GM12878 (cell line): ENCODE measurements around the gene SMAD1. TPM values are rescaled to one million over a fixed set of nuclear protein-coding genes. Genes with fewer than 3 reads are reported as not detected.

Experiments used
- ATAC-seq: fragments of 200-7000 bp; cut with Tn5 transposase; 3 replicates; pipeline ENCODE4 v1.9.1; 2020; ENCODE audit warnings: mild to moderate bottlenecking, moderate library complexity
- BruUV-seq: library from RNA; stranded (reverse); fragments of 400-500 nt; replicated peaks from 2 replicates; lab custom pipeline; 2021; lab: Mats Ljungman, UMichigan
- CTCF ChIA-PET: fragments of 300-600 bp; sonication (Branson Sonifier 250); formaldehyde crosslinking; extraction: SDS; loops from one replicate; lab custom pipeline; 2021; ENCODE audit warnings: inconsistent platforms; lab: Yijun Ruan, JAX
- POLR2A ChIA-PET: fragments of 350-600 bp; formaldehyde crosslinking; extraction: SDS; loops from one replicate; lab custom pipeline; 2021; ENCODE audit warnings: inconsistent platforms; lab: Charles Lee
- RAD21 ChIA-PET: fragments of 300-600 bp; sonication (Branson Sonifier 250); formaldehyde crosslinking; loops from one replicate; lab custom pipeline; 2023; ENCODE audit warnings: antibody characterized with exemption; ENCODE audit not compliant: unreplicated experiment; lab: Charles Lee
- SMC1A ChIA-PET: fragments of 300-600 bp; sonication (Branson Sonifier 250); formaldehyde crosslinking; loops from one replicate; lab custom pipeline; 2023; ENCODE audit not compliant: unreplicated experiment, uncharacterized antibody; lab: Charles Lee
- DNase-seq: peaks from one replicate; pipeline ENCODE4 v3.0.0-alpha.2; 2011; ENCODE audit warnings: low read depth, low spot score
- FAIRE-seq: peaks from 3 replicates; lab custom pipeline; 2011; peaks lifted over from hg19 to GRCh38; lab: Jason Lieb, UNC
- H2AFZ ChIP-seq: 2 replicates; pipeline ENCODE4 v1.6.0; 2011; ENCODE audit warnings: low read depth, low read length, control low read depth; ENCODE audit not compliant: control insufficient read depth
- H3K27ac ChIP-seq: 2 replicates; pipeline ENCODE4 v1.5.1; 2011; ENCODE audit warnings: control low read depth; ENCODE audit not compliant: control insufficient read depth, insufficient read depth
- H3K27me3 ChIP-seq, 2 experiments: replicated peaks in 1 of 2; 2 replicates each; pipeline versions ENCODE4 v1.6.0 to v1.6.1; 2011; ENCODE audit warnings: low read length in 1 of 2; ENCODE audit not compliant: control insufficient read depth in 2 of 2, insufficient read depth in 2 of 2
- H3K36me3 ChIP-seq, 2 experiments: 2 replicates each; pipeline ENCODE4 v1.5.1; 2011; ENCODE audit warnings: low read length in 1 of 2; ENCODE audit not compliant: control insufficient read depth in 2 of 2, insufficient read depth in 2 of 2
- H3K4me1 ChIP-seq: 2 replicates; pipeline ENCODE4 v1.6.1; 2011; ENCODE audit warnings: mild to moderate bottlenecking, low read length, moderate library complexity, mixed read lengths; ENCODE audit not compliant: control insufficient read depth, insufficient read depth
- H3K4me2 ChIP-seq: 2 replicates; pipeline ENCODE4 v1.6.0; 2011; ENCODE audit warnings: control low read depth; ENCODE audit not compliant: control insufficient read depth, insufficient read depth
- H3K4me3 ChIP-seq: fragments of 200-600 bp; sonication (generic); 2 replicates; pipeline ENCODE4 v1.5.1; 2016
- H3K79me2 ChIP-seq: 2 replicates; pipeline ENCODE4 v1.6.0; 2011; ENCODE audit warnings: low read length; ENCODE audit not compliant: control insufficient read depth, insufficient read depth
- H3K9ac ChIP-seq: 2 replicates; pipeline ENCODE4 v1.8.0; 2011; ENCODE audit warnings: low read length, control low read depth, mixed read lengths; ENCODE audit not compliant: control insufficient read depth, insufficient read depth
- H3K9me3 ChIP-seq: replicated peaks from 3 replicates; pipeline ENCODE4 v1.5.1; 2011; ENCODE audit warnings: mild to moderate bottlenecking, low read length; ENCODE audit not compliant: control insufficient read depth, insufficient read depth
- H4K20me1 ChIP-seq: 2 replicates; pipeline ENCODE4 v1.6.0; 2011; ENCODE audit not compliant: control insufficient read depth, insufficient read depth
- ASH2L ChIP-seq: fragments of 300-600, 200-600 bp; sonication (generic); IDR thresholded peaks from 2 replicates; pipeline ENCODE4 v1.6.1; 2017; ENCODE audit warnings: low read depth, mild to moderate bottlenecking, borderline replicate concordance
- CEBPB ChIP-seq, 2 experiments: fragments of 150-350 bp in 1 of 2; IDR thresholded peaks; 2 replicates each; pipeline ENCODE4 v1.6.1; 2012 to 2014; ENCODE audit warnings: low read depth in 2 of 2, low read length in 2 of 2, borderline replicate concordance in 1 of 2, inconsistent platforms in 1 of 2
- CREB1 ChIP-seq: IDR thresholded peaks from 2 replicates; pipeline ENCODE4 v1.6.1; 2012; ENCODE audit warnings: low read depth, mild to moderate bottlenecking, inconsistent platforms
- CREM ChIP-seq: IDR thresholded peaks from 2 replicates; pipeline ENCODE4 v1.6.1; 2014; ENCODE audit warnings: antibody characterized with exemption, low read depth
- GABPA ChIP-seq: IDR thresholded peaks from 2 replicates; pipeline ENCODE4 v1.6.1; 2014; ENCODE audit warnings: antibody characterized with exemption, low read depth, mild to moderate bottlenecking, inconsistent platforms
- JUNB ChIP-seq: IDR thresholded peaks from 2 replicates; pipeline ENCODE4 v1.6.1; 2016; ENCODE audit warnings: antibody characterized with exemption, mild to moderate bottlenecking
- NFIC ChIP-seq: IDR thresholded peaks from 2 replicates; pipeline ENCODE4 v1.6.1; 2012; ENCODE audit warnings: low read depth, mild to moderate bottlenecking, inconsistent platforms, low read length, moderate library complexity
- PBX3 ChIP-seq: IDR thresholded peaks from 2 replicates; pipeline ENCODE4 v1.6.1; 2011; ENCODE audit warnings: mild to moderate bottlenecking, low read depth, low read length, moderate library complexity; ENCODE audit not compliant: insufficient replicate concordance
- POU2F2 ChIP-seq: IDR thresholded peaks from 3 replicates; pipeline ENCODE4 v1.6.1; 2011; ENCODE audit warnings: low read depth, mild to moderate bottlenecking, low read length, borderline replicate concordance
- RELB ChIP-seq: fragments of 450-650 bp; IDR thresholded peaks from 2 replicates; pipeline ENCODE4 v1.6.1; 2017; ENCODE audit warnings: low read depth, mild to moderate bottlenecking, moderate library complexity
- ZBTB33 ChIP-seq: fragments of 450-650 bp; IDR thresholded peaks from 2 replicates; pipeline ENCODE4 v1.6.1; 2017; ENCODE audit warnings: mild to moderate bottlenecking
- ZNF384 ChIP-seq: IDR thresholded peaks from 2 replicates; pipeline ENCODE4 v1.6.1; 2012; ENCODE audit warnings: low read depth, mild to moderate bottlenecking, low read length, improper control_type of control experiment, borderline replicate concordance
- WGBS: methylation state at CpG from one replicate; pipeline ENCODE4 v1.1.6; 2016; ENCODE audit warnings: low lambda C conversion rate; ENCODE audit not compliant: insufficient replicate concordance, insufficient coverage; ENCODE audit errors: missing lambda C conversion rate; 5-methylcytosine and 5-hydroxymethylcytosine counted together
- in situ Hi-C: fragments of 300-500 bp; cut with MboI; formaldehyde crosslinking; loops from 9 replicates; pipeline ENCODE4 v1.14.3; 2018; ENCODE audit warnings: mixed read lengths
- intact Hi-C: fragments of 100-400 bp; cut with micrococcal nuclease; formaldehyde crosslinking; loops from one replicate; pipeline ENCODE4 v1.14.2; 2022; ENCODE audit not compliant: unreplicated experiment
- polyA plus RNA-seq, 11 experiments: library from polyadenylated mRNA; depleted of rRNA in 4 of 11; unstranded in 6 of 11; stranded (reverse) in 5 of 11; fragments of >200 nt; fragmentation: Nextera tagmentation in 4 of 11; fragmentation: Illumina TruSeq in 1 of 11; extraction: Ambion mirVana in 4 of 11; extraction: Trizol in 1 of 11; gene quantifications; 1 replicate in 1 of 11; 2 replicates in 10 of 11; pipeline versions ENCODE4 v1.2.1 to v1.2.3, GENCODE V29; 2011 to 2016; ENCODE audit warnings: inconsistent platforms in 2 of 11, missing spikeins in 2 of 11, low read depth in 1 of 11
- total RNA-seq, 4 experiments: library from RNA; depleted of rRNA in 3 of 4; stranded (reverse); fragments of >200 nt in 3 of 4; fragmentation: Illumina TruSeq in 1 of 4; extraction: Trizol in 1 of 4; gene quantifications; 2 replicates each; pipeline versions ENCODE4 v1.2.1 to v1.2.3, GENCODE V29; 2013 to 2021
- TF ChIP-seq, protein P1 (sequence below): fragments of 450-650 bp; IDR thresholded peaks from 2 replicates; pipeline ENCODE4 v1.6.1; 2017; ENCODE audit warnings: mild to moderate bottlenecking, moderate library complexity

The SMAD1 gene
- total and polyA plus RNA-seq, 10 of the 15 experiments (the other 5 are each of a cell fraction or from before 2014, with no cell fraction given), result 0.29 to 17.5 (median 13.6) TPM

- no peak overlapping the region for H3K4me2 ChIP-seq
- ChIA-PET SMC1A (interaction anchor here (1.0 kb wide), 1 partner anchor 33 kb away, joined by 5 read pairs; no protein-coding TSS in a partner anchor), CTCF (interaction anchor here (0.5 to 1.3 kb wide), 2 partner anchors 19 to 94 kb away, joined by 3 to 4 read pairs; no protein-coding TSS in a partner anchor), POLR2A (no interaction called here), RAD21 (no interaction called here)
- ATAC-seq (no peak), DNase-seq (no peak), FAIRE-seq (no peak)
- no peaks in the 10 kb centered on the region for H4K20me1 ChIP-seq
- no peak overlapping the region for H3K27ac ChIP-seq
- H3K79me2 ChIP-seq, result no peaks in the 10 kb centered on the region
- H3K36me3 ChIP-seq, result no peaks in the 10 kb centered on the region
- no peaks in the 10 kb centered on the region for H3K27me3 ChIP-seq
- intact Hi-C loops, result no loop called here
- no peak overlapping the region for H3K9ac ChIP-seq
- H3K4me3 ChIP-seq, result no peak overlapping the region
- BruUV-seq, result no TSS peak
- no peak for TF ChIP-seq ZBTB33
- TF ChIP-seq CEBPB (IDR thresholded peaks at IDR 0.05; ENCODE audit: borderline replicate concordance in 1 of 2, low read depth in 2 of 2, low read length in 2 of 2), result no peak
- TF ChIP-seq ZNF384, result no peak
- TF ChIP-seq NFIC, result peak; percentile 62; the same call in 1 of the 2 replicates
- peak; percentile 63; the same call in 1 of the 2 replicates for TF ChIP-seq CREB1
- TF ChIP-seq, protein P1, sequence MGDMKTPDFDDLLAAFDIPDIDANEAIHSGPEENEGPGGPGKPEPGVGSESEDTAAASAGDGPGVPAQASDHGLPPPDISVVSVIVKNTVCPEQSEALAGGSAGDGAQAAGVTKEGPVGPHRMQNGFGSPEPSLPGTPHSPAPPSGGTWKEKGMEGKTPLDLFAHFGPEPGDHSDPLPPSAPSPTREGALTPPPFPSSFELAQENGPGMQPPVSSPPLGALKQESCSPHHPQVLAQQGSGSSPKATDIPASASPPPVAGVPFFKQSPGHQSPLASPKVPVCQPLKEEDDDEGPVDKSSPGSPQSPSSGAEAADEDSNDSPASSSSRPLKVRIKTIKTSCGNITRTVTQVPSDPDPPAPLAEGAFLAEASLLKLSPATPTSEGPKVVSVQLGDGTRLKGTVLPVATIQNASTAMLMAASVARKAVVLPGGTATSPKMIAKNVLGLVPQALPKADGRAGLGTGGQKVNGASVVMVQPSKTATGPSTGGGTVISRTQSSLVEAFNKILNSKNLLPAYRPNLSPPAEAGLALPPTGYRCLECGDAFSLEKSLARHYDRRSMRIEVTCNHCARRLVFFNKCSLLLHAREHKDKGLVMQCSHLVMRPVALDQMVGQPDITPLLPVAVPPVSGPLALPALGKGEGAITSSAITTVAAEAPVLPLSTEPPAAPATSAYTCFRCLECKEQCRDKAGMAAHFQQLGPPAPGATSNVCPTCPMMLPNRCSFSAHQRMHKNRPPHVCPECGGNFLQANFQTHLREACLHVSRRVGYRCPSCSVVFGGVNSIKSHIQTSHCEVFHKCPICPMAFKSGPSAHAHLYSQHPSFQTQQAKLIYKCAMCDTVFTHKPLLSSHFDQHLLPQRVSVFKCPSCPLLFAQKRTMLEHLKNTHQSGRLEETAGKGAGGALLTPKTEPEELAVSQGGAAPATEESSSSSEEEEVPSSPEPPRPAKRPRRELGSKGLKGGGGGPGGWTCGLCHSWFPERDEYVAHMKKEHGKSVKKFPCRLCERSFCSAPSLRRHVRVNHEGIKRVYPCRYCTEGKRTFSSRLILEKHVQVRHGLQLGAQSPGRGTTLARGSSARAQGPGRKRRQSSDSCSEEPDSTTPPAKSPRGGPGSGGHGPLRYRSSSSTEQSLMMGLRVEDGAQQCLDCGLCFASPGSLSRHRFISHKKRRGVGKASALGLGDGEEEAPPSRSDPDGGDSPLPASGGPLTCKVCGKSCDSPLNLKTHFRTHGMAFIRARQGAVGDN, result no peak
- no peak for TF ChIP-seq POU2F2
- TF ChIP-seq ASH2L, result no peak
- TF ChIP-seq PBX3, result no peak
- no peak for TF ChIP-seq GABPA
- TF ChIP-seq RELB, result no peak
- peak; percentile 48 for TF ChIP-seq CREM
- peak; percentile 71 for TF ChIP-seq JUNB
- 20% methylated on average over 3 of the region's 3 CpGs for WGBS
- in situ Hi-C loops, result no loop called here
- no peaks in the 10 kb centered on the region; the same call in 1 of the 2 replicates for H3K4me1 ChIP-seq
- no peak overlapping the region for H2AFZ ChIP-seq
- H3K9me3 ChIP-seq, result no peaks in the 10 kb centered on the region; the same call in 1 of the 3 replicates
These were observed 108.5 kb downstream of the SMAD1 start for GRCh38 chr4:145589916-145590702.
